CD14-positive monocyte (primary cell): ENCODE data around the gene RAB1B. TPM values are rescaled to one million over a fixed set of nuclear protein-coding genes. Genes with fewer than 3 reads are reported as not detected.

Experiments
- DNase-seq, 3 donors: peaks; one replicate each; pipeline ENCODE4 v3.0.0-alpha.2; 2011 to 2022
- H2AFZ ChIP-seq: 2 replicates; pipeline ENCODE4 v1.6.0; 2012; ENCODE audit warnings: mild to moderate bottlenecking, low read depth, low read length, inconsistent platforms; ENCODE audit not compliant: insufficient read depth, poor library complexity, severe bottlenecking
- H3K27ac ChIP-seq, 2 donors: 1 replicate in 1 of 2; 2 replicates in 1 of 2; pipeline ENCODE4 v1.5.1; 2012 to 2013; ENCODE audit warnings: low read length in 2 of 2, control low read depth in 1 of 2, inconsistent platforms in 1 of 2, low read depth in 1 of 2, mild to moderate bottlenecking in 1 of 2
- H3K27me3 ChIP-seq, 2 donors: one replicate each; pipeline versions ENCODE4 v1.6.0 to v1.6.1; 2011 to 2013; ENCODE audit warnings: low read length in 2 of 2; ENCODE audit not compliant: control insufficient read depth in 2 of 2, insufficient read depth in 2 of 2
- H3K36me3 ChIP-seq, 2 donors: replicated peaks in 1 of 2; 1 replicate in 1 of 2; 2 replicates in 1 of 2; pipeline versions ENCODE4 v1.5.1 to v1.6.1; 2012 to 2013; ENCODE audit warnings: low read length in 2 of 2, control low read depth in 1 of 2, inconsistent platforms in 1 of 2, mild to moderate bottlenecking in 1 of 2; ENCODE audit not compliant: insufficient read depth in 2 of 2, control insufficient read depth in 1 of 2
- H3K4me1 ChIP-seq, 2 donors: 1 replicate in 1 of 2; 2 replicates in 1 of 2; pipeline versions ENCODE4 v1.5.1 to v1.6.1; 2012 to 2013; ENCODE audit warnings: low read length in 2 of 2, control low read depth in 1 of 2, inconsistent platforms in 1 of 2, mild to moderate bottlenecking in 1 of 2, moderate library complexity in 1 of 2; ENCODE audit not compliant: insufficient read depth in 2 of 2, control insufficient read depth in 1 of 2
- H3K4me2 ChIP-seq: replicated peaks from 2 replicates; pipeline ENCODE3; 2012; ENCODE audit warnings: low read length, moderate library complexity, mild to moderate bottlenecking; ENCODE audit not compliant: poor library complexity, severe bottlenecking; ENCODE audit errors: extremely low read depth
- H3K4me3 ChIP-seq, 3 experiments: fragments of 200-600 bp in 1 of 3; sonication (generic) in 1 of 3; replicated peaks in 1 of 3; 1 replicate in 2 of 3; 2 replicates in 1 of 3; pipeline ENCODE4 v1.5.1; 2011 to 2013; ENCODE audit warnings: low read length in 3 of 3, mild to moderate bottlenecking in 3 of 3, control low read depth in 2 of 3, low read depth in 2 of 3, inconsistent platforms in 1 of 3, moderate library complexity in 1 of 3
- H3K79me2 ChIP-seq: 2 replicates; pipeline ENCODE4 v1.6.0; 2012; ENCODE audit warnings: mild to moderate bottlenecking, control low read depth, inconsistent platforms, low read length, moderate library complexity; ENCODE audit not compliant: insufficient read depth
- H3K9ac ChIP-seq: 2 replicates; pipeline ENCODE4 v1.6.0; 2017; ENCODE audit warnings: low read length, mild to moderate bottlenecking; ENCODE audit not compliant: insufficient read depth, poor library complexity, severe bottlenecking
- H3K9me3 ChIP-seq, 2 donors: replicated peaks in 1 of 2; 1 replicate in 1 of 2; 2 replicates in 1 of 2; pipeline versions ENCODE4 v1.5.1 to v1.6.1; 2012 to 2013; ENCODE audit warnings: low read length in 2 of 2, control low read depth in 1 of 2; ENCODE audit not compliant: control insufficient read depth in 1 of 2, insufficient read depth in 1 of 2
- H4K20me1 ChIP-seq: 2 replicates; pipeline ENCODE4 v1.6.0; 2012; ENCODE audit warnings: mild to moderate bottlenecking, low read length, control low read depth, moderate library complexity; ENCODE audit not compliant: insufficient read depth
- H3K27ac Mint-ChIP-seq, 7 donors: one replicate each; pipeline ENCODE4 v1.8.0; 2020; ENCODE audit warnings: mild to moderate bottlenecking in 7 of 7, mixed read lengths in 7 of 7, moderate library complexity in 6 of 7, inconsistent platforms in 2 of 7
- H3K27me3 Mint-ChIP-seq, 3 donors: one replicate each; pipeline ENCODE4 v1.8.0; 2021 to 2022; ENCODE audit warnings: low read depth in 3 of 3, mild to moderate bottlenecking in 3 of 3, mixed read lengths in 3 of 3, moderate library complexity in 3 of 3, inconsistent platforms in 1 of 3
- H3K36me3 Mint-ChIP-seq, 2 donors: one replicate each; pipeline ENCODE4 v1.8.0; 2020; ENCODE audit warnings: mixed read lengths in 2 of 2, inconsistent platforms in 1 of 2, mild to moderate bottlenecking in 1 of 2
- H3K4me1 Mint-ChIP-seq: one replicate; pipeline ENCODE4 v1.8.0; 2020; ENCODE audit warnings: mild to moderate bottlenecking, mixed read lengths
- H3K4me3 Mint-ChIP-seq, 2 donors: one replicate each; pipeline ENCODE4 v1.8.0; 2020; ENCODE audit warnings: mild to moderate bottlenecking in 2 of 2, mixed read lengths in 2 of 2, moderate library complexity in 1 of 2
- H3K9me3 Mint-ChIP-seq, 7 donors: one replicate each; pipeline ENCODE4 v1.8.0; 2020 to 2022; ENCODE audit warnings: mixed read lengths in 7 of 7, mild to moderate bottlenecking in 6 of 7, moderate library complexity in 6 of 7, inconsistent platforms in 2 of 7
- CTCF ChIP-seq: fragments of 200-600 bp; IDR thresholded peaks from one replicate; pipeline ENCODE4 v1.8.0; 2022; ENCODE audit warnings: antibody characterized with exemption, mild to moderate bottlenecking
- WGBS: methylation state at CpG from one replicate; pipeline ENCODE4 v1.1.5; 2013; ENCODE audit warnings: missing lambda C conversion rate; ENCODE audit not compliant: insufficient coverage; 5-methylcytosine and 5-hydroxymethylcytosine counted together
- intact Hi-C, 2 donors: fragments of 100-400 bp; cut with micrococcal nuclease; formaldehyde crosslinking; loops; one replicate each; pipeline versions ENCODE4 v1.15.0 to v1.15.1; 2023
- polyA plus RNA-seq, 3 donors: library from polyadenylated mRNA; depleted of rRNA in 1 of 3; unstranded in 2 of 3; stranded (reverse) in 1 of 3; fragments of 300-500 nt in 2 of 3; fragments of >200 nt in 1 of 3; fragmentation: Illumina TruSeq in 2 of 3; gene quantifications; 1 replicate in 2 of 3; 2 replicates in 1 of 3; pipeline ENCODE4 v1.2.3, GENCODE V29; 2012 to 2021

The RAB1B gene
- polyA plus RNA-seq, 3 donors: 17.9 to 90.5 (median 18.8) TPM

GRCh38 chr11:66221012-66221411 is 47.4 kb upstream of the RAB1B start:
- no peaks in the 10 kb centered on the region for H3K9me3 ChIP-seq
- WGBS: 96% methylated on average over 13 of the region's 13 CpGs
- peaks cover 69 to 80% of the 10 kb centered on the region in 2 donors for H3K36me3 Mint-ChIP-seq

GRCh38 chr11:66221726-66222236 is 46.7 kb upstream of the RAB1B start:
- peak overlapping the region in 1 of 2 donors; percentile 8 for H3K27ac ChIP-seq
- no peak for DNase-seq
- intact Hi-C loops: loop anchor here (2.0 kb wide), 1 partner anchor 61 kb away; no protein-coding TSS in a partner anchor
- peaks cover 62 to 76% of the 10 kb centered on the region in 2 donors for H3K36me3 Mint-ChIP-seq
- no peak overlapping the region for H2AFZ ChIP-seq
- no peak overlapping the region for H3K4me3 ChIP-seq
- H3K36me3 ChIP-seq: peaks cover 52 to 78% of the 10 kb centered on the region in 2 donors
- H3K4me3 Mint-ChIP-seq: no peak overlapping the region
- no peaks in the 10 kb centered on the region for H3K27me3 ChIP-seq
- peaks cover 6% of the 10 kb centered on the region for H4K20me1 ChIP-seq
- no peaks in the 10 kb centered on the region for H3K9me3 ChIP-seq
- H3K27ac Mint-ChIP-seq: peak overlapping the region; percentile 33 to 91 (median 82)
- H3K9ac ChIP-seq: no peak overlapping the region
- WGBS: 86% methylated on average over 6 of the region's 9 CpGs
- no peak overlapping the region for H3K4me2 ChIP-seq
- peaks cover 0 to 2% (median 0%) of the 10 kb centered on the region in 3 donors for H3K27me3 Mint-ChIP-seq
- no peaks in the 10 kb centered on the region for H3K4me1 ChIP-seq
- peaks cover 5% of the 10 kb centered on the region for H3K4me1 Mint-ChIP-seq
- no peak for TF ChIP-seq CTCF
- no peaks in the 10 kb centered on the region for H3K79me2 ChIP-seq
- H3K9me3 Mint-ChIP-seq: no peaks in the 10 kb centered on the region

More at GRCh38 chr11:66221012-66221411, 47.4 kb upstream of the RAB1B start:
- Histone ChIP-seq H3K4me3 (no peak overlapping the region), H3K36me3 (peaks cover 60 to 78% of the 10 kb centered on the region in 2 donors), H3K4me1 (no peaks in the 10 kb centered on the region), H3K27ac (no peak overlapping the region), H3K27me3 (no peaks in the 10 kb centered on the region), H3K4me2 (no peak overlapping the region), H3K9ac (no peak overlapping the region), H3K79me2 (no peaks in the 10 kb centered on the region), H2AFZ (no peak overlapping the region), H4K20me1 (peaks cover 6% of the 10 kb centered on the region)
- Mint-ChIP-seq H3K4me3 (no peak overlapping the region), H3K27me3 (peaks cover 0 to 2% (median 0%) of the 10 kb centered on the region in 3 donors), H3K27ac (peak overlapping the region in 4 of 7 donors; percentile 25 to 81 (median 56)), H3K4me1 (peaks cover 5% of the 10 kb centered on the region), H3K9me3 (no peaks in the 10 kb centered on the region)
- no peak for DNase-seq
- no peak for TF ChIP-seq CTCF
- intact Hi-C loops: no loop called here
